ENCODE results near the gene TTLL8. TPM values are rescaled to one million over a fixed set of nuclear protein-coding genes. Genes with fewer than 3 reads are reported as not detected.

TTLL8 gene
- polyA plus RNA-seq, 1 donor: not detected

DNA sequence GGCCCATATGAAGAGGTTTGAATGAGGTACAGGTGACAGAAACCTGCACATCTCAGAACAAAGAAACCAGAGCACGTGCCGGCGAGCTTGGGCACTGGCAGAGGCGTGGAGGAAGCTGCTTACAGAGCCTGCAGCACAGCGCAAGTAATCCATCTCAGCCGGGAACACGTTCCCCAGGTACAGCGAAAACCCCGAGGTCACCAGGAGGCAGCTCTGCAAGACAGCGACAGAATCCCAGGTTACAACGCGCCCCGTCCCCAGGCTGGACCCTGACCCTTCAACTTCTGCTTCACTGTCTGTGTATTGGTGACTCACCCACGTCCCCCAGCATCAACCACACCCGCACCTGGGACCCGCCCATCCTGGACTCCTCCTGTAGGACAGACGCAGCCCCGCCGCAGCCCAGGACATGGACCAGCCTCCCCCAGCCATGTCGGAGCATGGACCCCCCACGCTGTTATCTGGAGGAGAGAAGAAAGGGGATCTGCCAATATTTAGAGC lies 24.9 kb upstream of the TTLL8 start:
- no peak for DNase-seq

DNA sequence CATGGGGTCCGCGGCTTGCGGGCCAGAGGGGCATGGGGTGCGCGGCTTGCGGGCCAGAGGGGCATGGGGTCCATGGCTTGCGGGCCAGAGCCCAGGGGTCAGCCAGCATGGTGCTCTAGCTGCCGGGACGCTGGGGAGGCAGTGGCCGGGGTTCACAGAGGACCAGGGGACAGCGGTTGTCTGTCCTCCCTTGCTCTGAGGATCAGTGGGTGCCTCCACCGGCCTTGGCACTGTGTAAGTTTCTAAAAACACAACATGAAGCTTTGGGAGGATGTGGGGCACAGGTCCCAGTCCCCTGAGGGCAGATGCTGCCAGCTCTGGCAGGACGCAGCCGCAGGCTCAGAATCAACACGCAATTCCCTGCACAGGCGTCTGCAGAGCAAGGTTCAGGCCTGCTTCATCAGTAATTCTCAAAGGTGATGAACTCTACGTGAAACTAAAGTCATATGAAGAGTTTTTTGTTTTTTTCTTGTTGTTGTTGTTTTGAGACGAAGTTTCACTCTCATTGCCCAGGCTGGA lies 24.2 kb upstream of the TTLL8 start:
- DNase-seq: no peak

DNA sequence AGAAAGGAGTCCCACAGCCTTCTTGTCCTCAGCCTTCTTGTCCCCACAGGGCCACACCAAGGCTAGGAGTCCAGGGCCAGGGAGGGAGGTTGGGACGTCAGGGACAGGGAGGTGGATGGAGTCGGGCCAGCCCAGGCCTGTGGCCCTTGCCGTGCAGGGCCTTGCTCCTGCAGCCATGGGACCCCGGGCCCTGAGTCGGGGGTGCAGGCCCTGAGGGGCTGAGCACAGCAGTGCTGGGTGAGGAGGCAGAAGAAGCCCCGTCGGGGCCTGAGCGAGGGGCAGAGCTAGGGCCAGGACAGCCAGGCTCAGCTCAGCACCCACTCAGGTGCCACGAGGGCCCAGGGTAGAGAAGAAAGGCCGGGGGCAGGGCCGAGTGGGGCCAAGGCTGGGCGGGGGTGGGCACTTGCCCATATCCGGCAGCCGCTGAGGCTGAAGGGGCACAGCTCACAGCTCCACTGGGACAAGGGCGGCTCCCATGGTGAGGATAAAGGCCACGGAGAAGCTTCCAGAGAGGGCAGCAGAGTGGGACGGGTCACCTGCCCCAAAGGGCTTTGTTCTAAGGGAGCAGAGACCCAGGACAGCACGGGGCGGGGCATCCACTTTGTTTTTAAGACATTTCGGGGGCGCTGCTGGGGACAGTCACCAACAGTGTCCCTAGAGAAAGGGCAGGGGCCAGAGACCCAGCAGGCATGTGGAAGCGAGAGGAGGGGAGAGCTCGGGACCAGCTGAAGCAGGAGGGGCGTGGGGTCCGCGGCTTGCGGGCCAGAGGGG lies 23.5 kb upstream of the TTLL8 start:
- no peak for DNase-seq

DNA sequence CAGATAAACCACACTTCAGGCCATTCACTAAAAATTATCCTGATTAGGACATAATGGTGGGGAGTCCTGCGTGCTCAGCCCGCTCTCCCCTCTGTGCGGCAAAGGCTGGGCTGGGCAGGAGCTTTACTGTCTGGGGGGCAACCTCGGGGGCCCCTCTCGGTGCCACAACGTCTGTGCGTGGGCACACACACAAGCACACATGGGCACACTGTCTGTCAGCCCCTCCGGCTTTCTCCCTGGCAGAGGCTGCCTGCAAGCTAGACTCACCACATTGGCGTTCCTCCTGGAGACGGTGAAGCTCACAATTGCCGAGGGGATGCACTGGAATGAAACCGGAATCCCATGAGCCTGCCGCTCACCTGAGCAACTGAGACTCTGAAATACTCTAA lies 22.0 kb upstream of the TTLL8 start:
- no peak for DNase-seq

DNA sequence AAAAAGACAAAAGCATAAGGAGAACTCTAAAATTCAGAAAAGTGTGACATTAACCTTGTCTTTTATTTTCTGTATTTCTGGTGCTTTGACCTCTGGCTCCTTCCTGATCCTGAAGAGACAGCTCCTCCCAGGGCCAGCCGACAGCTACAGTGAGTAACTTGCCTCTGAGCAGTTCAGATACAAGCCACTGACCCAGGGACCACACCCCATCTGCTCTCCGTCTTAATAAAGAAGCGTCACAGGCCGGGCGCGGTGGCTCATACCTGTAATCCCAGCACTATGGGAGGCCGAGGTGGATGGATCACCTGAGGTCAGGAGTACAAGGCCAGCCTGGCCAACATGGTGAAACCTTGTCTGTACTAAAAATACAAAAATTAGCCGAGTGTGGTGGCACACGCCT lies 20.7 kb upstream of the TTLL8 start:
- DNase-seq: no peak

DNA sequence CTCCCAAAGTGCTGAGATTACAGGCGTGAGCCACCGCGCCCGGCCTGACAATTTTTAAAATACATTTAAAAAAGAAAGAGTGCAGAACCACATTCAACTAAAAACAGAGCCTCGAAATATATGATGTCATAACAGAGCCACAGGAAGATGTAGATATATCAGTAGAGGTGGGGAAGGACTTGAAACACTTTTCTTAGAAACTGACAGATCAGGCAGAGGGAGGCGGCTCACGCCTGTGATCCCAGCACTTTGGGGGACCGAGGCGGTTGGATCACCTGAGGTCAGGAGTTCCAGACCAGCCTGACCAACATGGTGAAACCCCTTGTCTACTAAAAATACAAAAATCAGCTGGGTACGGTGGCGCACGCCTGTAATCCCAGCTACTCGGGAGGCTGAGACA lies 20.1 kb upstream of the TTLL8 start:
- DNase-seq: no peak

DNA sequence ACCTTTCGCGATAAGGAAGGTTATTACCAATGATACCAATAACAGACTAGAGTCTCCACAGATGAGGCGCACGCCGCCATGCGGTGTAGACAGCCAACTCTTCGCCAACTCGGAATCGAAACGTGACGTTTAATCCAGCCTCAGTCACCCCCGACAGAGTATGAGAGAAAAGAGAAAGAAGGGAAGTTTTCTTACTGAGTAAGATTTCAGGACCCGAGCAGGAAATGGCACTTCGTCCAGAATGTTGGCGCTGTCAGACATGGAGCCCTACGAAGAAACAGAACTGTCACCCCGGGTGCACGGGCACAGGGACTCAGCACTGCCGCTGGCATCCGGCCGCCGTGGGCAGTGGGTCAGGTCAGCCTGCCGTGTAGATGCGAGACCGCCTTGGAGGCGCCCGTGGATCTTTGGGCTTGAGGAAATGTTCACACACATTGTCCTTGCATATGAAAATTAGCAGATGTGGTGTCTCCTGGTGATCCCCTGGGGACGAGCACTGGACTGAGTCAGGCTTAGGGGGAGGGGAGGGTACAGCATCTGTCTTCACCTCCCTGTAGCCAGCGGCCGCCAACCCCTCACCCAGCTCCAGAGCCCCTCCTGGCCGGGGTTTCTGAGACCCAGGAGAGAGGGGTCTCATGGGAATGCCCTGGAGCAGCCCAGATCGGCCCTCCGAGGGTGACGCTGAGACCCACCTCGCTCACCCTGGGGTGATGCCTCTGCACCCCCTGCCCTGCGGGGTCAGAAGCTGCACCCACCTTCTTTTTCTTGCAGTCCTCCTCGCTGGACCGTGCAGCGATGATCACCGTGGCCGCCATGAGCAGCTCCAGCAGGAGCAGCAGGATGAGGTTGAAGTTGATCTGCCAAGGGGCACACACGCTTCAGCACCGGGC lies 18.8 kb upstream of the TTLL8 start:
- no peak for DNase-seq

DNA sequence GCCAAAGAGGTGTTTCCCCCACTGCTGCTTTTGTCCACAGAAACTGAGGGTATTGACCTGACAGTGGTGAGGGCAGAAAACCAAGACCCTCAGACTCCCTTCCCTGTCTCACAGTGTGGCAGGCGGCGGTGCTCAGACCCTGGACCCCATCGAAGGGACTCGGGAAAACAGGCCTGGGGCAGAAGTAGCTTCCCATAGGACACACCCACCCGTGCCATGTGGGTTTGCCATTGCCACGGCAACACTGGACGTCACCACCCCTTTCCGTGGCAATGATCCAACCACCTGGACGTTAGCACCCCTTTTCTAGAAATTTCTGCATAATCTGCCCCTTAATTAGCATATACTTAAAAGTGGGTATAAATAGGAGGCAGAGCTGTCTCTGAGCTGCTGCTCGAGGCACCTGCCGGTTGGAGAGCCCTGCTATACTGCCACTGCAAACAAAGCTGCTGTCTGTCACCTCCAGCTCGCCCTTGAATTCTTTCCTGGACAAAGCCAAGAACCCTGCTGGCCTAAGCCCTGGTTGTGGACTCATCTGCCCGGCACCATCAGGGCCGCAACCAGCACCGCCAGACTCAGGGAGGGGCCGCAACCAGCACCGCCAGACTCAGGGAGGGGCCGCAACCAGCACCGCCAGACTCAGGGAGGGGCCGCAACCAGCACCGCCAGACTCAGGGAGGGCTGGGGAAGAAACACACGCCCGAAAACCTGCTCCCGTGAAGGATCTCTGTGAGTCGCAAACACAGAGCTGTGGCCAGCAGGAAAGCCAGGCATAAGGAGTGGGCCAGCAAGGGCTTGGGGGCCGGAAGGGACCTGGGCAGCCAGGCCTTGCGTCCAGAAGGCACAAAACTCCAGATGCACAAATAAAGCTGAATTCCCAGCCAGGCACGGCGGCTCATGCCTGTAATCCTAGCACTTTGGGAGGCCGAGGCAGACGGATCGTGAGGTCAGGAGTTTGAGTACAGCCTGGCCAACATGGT lies 16.7 kb upstream of the TTLL8 start:
- DNase-seq: no peak

DNA sequence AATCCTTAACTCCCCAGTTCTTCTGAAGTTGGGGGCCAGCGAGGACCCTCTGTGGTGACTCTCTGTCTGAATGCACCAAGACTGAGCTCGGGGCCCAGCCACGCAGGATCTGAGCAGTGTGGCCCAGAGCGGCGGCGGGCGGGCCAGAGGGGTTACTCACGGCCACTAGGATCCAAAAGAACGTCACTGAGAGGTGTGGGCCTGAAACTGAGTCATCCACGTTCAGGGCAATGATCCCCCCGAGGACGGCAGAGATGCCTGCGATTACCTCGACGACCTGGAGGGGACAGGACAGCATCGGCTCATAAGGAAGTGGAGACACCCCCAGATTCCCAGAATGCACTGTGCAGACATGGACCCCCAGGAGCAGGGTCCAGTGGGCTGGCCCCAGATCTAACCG lies 16.0 kb upstream of the TTLL8 start:
- no peak for DNase-seq

DNA sequence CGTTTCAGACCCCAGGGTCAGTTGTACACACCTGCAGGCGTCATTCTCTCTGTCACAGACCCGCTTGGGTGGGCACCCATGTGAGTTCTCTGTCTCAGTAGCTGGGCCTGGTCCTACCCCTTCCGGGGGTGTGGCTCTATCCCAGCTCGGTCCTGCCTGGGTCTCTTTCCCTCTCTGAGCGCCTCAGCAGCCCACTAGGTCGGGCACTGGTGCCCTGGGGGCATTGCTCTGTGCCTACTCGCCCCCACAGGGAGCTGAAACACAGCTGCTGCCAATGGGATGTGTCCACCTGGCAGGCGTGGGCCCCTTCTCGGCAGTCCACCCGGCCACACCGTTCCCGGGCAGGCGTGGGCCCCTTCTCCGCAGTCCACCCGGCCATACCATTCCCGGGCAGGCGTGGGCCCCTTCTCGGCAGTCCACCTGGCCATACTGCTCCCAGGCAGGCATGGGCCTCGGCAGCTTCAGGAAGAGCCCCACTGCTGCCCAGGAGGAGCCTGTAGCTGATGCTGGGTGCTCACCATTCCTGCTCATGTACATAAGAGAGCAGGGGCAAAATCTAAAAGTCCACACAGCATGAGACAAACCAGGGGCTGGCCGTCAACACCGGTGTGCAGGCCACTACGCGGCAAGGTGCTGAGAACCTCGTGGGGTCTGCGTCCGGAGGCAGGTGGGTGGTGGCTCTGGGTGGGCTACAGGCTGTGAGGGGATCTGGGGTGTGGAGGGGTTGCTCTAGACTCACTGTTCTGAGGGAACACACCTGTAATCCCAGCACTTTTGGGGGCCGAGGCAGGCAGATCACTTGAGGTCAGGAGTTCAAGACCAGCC lies 14.8 kb upstream of the TTLL8 start:
- DNase-seq: no peak

DNA sequence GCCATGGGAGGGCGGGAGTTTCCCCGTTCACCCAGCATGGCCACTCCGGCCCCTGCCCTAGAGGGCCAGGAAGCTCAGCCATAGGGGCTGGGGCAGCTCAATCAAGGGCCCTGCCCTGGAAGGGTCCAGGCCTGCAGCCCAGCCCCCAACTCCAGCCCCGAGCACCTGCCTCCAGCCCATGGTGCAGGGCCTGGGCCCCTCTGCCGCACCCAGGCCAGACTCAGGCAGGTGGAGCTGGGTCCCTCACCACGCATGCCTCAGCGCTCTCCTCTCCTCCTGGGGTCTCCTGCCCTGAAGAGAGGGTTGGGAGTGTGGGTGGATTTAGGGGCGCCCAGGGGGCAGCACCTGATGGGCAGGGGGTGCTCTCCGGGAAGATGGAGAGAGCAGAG lies 14.1 kb upstream of the TTLL8 start:
- no peak for DNase-seq

DNA sequence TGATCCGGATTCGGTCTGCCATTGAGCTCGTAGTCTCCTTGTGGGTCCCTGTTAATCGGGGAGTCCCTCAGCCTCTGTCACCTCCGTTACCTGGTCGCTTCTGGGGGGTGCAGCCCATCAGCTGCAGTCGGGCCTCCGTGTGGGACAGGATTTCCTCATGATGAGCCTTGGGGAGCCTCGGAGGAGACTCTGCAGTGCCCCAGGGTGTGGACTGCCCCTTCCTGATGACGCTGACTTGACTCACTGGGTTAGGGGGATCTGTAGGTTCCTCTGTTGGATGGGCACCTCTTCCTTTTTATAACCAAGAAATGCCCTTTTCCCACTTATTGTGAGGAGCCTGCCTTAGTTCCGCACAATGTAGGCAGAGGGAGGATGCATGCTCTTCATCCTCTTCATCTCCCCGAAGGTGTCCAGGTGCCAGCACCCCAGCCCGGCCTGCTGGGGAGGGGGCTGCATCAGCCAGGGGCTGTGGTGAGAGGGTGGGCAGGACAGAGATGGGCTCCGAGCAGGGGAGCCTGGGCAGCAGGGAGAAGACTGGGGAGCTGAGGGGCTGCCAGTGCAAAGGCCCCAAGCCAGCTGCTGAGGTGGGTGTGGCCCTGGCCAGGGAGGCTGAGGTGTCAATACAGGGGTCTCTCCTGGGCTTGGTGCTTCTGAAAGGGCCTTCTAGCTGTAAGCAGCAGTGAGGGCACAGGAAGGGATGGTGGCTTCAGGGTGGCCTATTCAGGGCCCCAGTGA lies 13.5 kb upstream of the TTLL8 start:
- no peak for DNase-seq

DNA sequence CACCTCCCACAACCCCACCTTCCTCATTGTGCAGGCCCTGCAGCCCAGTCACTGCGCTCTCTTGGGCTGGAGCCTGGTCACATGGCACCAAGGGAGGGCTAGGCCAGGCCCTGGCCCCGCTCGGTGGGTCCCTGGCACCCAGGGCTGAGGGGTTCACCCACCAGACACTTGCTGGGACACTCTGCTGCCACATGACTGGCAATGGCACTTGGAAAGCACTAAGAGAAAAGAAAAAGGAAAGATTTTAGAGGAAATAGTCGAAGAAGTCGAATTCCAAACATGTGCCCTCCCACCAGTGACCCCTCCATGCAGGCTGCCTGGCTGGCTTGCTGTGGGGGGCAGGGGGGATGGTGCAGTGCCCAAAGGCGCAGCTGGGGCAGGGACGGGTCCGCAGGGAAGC lies 12.3 kb upstream of the TTLL8 start:
- DNase-seq: no peak

DNA sequence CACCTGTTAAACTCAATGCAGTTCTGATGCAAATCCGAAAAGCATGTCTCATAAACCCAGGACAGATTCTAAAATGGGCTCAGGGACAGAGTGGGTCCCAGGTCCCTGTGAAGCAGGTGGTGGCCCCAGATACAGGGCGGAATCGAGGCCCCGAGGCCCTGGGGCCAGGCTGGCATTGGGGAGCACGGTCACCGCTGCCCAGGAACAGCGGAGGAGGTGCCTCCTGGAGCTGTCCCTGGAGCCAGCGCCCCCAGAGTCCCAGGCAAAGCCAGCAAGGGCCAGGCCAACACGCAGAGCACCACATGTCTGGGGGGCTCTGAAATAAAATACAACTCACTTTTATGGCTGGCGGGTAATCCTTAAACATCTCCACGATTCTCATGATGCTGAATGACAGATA lies 10.0 kb upstream of the TTLL8 start:
- no peak for DNase-seq

DNA sequence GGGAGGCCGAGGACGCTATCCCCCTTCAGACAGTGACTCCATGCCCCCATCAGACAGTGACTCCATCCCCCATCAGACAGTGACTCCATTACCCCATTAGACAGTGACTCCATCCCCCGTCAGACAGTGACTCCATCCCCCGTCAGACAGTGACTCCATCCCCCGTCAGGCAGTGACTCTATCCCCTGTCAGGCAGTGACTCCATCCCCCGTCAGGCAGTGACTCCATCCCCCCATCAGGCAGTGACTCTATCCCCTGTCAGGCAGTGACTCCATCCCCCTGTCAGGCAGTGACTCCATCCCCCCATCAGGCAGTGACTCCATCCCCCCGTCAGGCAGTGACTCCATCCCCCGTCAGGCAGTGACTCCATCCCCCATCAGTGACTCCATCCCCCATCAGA lies 9.1 kb upstream of the TTLL8 start:
- DNase-seq: no peak

DNA sequence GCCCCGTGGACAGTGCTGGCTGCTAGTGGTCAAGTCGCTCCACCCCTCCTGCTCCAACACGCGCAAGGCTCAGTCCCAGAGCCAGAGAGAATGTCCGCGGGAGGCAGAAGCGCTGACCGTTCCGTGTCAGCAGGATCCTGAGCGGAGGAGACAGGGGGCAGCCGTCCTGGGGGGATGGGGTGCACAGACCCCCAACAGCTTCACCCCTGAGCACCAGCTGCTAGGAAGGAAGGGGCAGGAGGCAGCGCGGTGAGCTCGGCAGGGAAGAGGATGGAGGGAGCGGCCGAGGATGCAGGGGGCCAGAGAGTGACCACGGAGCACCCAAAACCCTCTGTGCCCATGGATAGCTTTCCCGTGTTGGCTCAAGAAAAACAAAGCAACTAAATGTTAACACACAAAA lies 6.4 kb upstream of the TTLL8 start:
- no peak for DNase-seq

DNA sequence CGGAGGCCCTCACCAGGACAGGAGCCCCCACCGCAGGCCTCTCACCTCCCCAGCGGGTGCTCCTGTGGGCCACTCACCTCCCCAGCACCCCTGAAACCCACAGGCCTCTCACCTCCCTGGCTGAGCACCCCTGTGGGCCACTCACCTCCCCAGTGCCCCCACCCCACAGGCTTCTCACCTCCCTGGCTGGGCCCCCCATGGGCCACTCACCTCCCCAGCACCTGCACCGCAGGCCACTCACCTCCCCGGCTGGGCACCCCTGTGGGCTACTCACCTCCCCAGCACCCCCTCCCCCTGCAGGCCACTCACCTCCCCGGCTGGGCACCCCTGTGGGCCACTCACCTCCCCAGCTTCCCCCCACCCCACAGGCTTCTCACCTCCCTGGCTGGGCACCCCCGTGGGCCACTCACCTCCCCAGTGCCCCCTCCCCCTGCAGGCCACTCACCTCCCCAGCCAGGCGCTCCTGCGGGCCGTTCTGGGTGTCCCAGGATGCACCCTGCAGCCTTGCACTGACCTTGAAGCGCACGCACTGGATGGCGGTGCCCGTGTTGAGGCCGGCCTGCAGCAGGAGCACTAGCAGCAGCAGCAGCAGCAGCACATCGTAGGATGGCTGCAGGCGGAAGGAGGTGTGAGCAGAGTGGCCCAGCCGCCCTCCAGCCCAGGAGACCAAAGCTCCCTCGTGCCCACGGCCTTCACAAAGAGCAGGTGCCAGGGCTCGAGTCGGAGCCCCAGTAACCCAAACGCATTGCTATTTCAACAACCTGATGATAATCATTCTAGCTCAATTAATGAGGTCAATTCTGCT lies 5.7 kb upstream of the TTLL8 start:
- DNase-seq: no peak

DNA sequence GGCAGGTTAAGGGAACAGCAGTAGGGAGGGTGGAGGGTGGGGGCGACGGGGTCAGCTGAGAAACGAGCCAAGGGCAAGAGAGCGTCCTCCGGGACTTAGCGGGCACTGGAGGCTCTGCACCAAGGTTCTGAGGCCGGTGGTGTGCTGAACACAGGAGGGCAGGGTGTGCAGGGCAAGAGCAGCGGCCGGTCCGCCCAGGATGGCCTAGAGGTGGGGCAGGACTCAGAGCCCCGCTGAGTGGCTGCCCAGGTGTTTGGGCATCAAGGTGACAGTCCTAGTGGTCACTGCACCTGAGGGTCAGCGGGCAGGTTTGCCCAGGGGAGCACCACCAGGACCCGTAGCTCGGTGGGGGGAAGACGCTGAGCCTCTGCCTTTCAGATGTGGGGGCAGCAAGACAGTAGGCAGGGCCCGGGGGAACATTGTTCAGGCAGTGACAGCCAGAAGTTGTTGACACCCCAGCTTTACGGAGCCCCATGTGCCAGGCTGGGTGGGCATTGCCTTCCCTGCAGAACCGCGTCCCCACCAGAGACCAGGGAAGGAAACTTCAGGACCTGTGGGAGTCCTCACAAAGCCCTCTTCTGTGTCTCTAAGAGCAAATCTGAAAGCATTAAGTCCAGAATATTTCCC lies 4.5 kb upstream of the TTLL8 start:
- no peak for DNase-seq

DNA sequence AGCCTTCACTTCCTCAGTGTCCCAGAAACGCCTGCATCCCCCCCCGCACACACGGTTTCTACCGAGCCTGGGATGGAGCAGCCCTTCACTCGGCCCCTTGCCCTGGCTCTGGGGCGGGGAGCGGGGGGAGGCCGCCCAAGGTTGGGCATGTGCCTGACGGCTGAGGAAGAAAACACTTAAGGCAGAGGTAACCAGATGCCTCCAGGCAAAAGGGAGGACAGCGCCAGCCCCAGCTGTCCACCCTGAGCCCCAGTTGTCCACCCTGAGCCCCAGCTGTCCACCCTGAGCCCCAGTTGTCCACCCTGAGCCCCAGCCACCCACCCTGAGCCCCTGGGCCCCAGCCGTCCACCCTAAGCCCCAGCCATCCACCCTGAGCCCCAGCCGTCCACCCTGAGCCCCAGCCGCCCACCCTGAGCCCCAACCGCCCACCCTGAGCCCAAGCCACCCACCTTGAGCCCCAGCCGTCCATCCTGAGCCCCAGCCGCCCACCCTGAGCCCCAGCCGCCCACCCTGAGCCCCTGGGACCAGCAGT lies 3.8 kb upstream of the TTLL8 start:
- DNase-seq: no peak
